Neural cell (in vitro differentiated cells): ENCODE data around the gene DCDC2.

ENCODE experiments used
- CTCF ChIP-seq: fragments of 450-650 bp; IDR thresholded peaks from 2 replicates; pipeline ENCODE4 v1.5.1; 2014; ENCODE audit warnings: antibody characterized with exemption, mild to moderate bottlenecking, moderate library complexity; ENCODE audit not compliant: poor library complexity, severe bottlenecking
- EZH2 ChIP-seq: fragments of 200-600, 300-800 bp; shearing (Covaris generic), sonication (generic); IDR thresholded peaks from 2 replicates; pipeline ENCODE4 v1.6.1; 2014; ENCODE audit warnings: antibody characterized with exemption, low read length, borderline replicate concordance, mild to moderate bottlenecking; ENCODE audit not compliant: insufficient read depth, poor library complexity, severe bottlenecking
- MXI1 ChIP-seq: fragments of 450-650 bp; conservative IDR thresholded peaks from 2 replicates; pipeline ENCODE4 v1.6.1; 2014; ENCODE audit warnings: antibody characterized with exemption, mild to moderate bottlenecking; ENCODE audit not compliant: poor library complexity, severe bottlenecking

GRCh38 chr6:24334285-24334684 is 23.6 kb downstream of the DCDC2 start:
- TF ChIP-seq CTCF = no peak
- TF ChIP-seq MXI1 = no peak
- no peak for TF ChIP-seq EZH2
